GM19043 (cell line): ENCODE results near the gene PARP3.

ENCODE experiments used
- ATAC-seq: cut with Tn5 transposase; IDR thresholded peaks from one replicate; pipeline ENCODE4 v1.9.1; 2021; ENCODE audit warnings: low read depth; ENCODE audit not compliant: unreplicated experiment

The PARP3 gene

DNA sequence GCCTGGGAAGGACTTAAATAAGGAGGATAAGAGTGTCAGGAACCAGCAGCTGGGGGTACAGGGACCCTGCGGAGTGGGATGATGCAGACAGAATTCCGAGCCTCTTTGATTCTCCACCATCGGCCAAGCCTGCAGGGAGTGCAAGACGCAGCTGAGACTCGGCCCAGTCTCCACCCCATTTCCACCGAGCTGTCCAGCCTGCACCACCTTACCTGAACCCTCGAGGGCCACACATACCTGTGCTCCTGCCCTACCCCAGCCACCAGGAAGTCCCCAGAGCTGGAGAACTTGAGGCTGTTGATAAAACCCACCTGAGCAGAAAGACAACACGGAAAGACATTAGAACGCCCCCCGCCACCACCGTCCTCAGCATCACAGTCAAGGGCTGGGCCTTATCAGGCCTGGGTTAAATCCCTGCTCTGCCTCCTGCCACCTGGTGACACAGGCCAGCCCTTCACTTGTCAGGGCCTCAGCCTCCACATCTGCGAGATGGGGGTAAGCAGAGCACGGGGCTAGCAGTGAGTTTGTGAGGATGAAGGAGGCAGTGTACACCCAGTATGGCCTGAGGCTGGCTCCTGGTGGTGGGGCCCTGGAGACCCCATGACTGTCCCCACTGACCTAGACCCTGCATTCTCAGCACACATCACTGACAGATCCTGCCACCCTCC is 8.6 kb upstream of the PARP3 start:
- no peak for ATAC-seq

- ATAC-seq: no peak
Measured at GRCh38 chr3:51934139-51934850, 7.9 kb upstream of the PARP3 start.

DNA sequence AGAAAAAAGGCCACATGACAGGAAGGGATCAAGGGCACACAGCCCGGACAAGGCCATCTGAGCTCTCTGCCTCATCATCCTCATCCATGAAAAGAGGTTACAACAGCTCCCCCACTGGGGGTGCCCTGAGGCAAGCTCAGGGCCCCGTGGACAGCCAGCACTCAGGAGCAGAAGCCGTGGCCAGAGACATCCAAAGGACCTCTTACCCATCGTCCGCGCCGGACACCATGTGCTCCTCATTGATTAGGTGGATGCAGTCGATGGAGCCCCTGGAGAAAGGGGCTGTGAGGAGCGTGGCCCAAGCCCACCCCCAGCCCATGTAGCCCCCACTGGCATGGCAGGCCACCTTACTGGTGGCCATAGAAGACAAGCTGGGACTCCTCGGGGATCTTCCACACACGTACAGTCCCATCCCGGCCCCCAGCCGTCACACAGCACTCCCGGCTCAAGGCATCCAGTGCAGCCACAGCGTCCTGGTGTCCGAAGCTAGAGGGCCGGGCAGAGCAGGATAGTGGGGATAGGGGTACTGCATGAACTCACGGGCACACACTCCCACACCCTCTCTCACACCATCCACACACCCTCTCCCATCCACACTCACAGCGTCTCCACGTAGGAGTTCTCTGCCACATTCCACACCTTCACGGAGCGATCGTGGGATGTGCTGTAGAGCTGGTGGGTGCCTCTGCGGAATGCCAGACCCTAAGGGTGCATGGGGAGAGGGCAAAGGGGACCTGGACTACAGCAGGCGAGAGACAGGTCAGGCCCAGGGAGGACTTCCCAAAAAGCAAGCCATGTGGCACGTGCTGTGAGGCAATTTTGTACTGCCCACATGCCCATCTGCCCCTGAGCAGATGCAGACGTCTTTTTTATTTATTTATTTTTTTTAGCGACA is 6.9 kb upstream of the PARP3 start:
- no peak for ATAC-seq

DNA sequence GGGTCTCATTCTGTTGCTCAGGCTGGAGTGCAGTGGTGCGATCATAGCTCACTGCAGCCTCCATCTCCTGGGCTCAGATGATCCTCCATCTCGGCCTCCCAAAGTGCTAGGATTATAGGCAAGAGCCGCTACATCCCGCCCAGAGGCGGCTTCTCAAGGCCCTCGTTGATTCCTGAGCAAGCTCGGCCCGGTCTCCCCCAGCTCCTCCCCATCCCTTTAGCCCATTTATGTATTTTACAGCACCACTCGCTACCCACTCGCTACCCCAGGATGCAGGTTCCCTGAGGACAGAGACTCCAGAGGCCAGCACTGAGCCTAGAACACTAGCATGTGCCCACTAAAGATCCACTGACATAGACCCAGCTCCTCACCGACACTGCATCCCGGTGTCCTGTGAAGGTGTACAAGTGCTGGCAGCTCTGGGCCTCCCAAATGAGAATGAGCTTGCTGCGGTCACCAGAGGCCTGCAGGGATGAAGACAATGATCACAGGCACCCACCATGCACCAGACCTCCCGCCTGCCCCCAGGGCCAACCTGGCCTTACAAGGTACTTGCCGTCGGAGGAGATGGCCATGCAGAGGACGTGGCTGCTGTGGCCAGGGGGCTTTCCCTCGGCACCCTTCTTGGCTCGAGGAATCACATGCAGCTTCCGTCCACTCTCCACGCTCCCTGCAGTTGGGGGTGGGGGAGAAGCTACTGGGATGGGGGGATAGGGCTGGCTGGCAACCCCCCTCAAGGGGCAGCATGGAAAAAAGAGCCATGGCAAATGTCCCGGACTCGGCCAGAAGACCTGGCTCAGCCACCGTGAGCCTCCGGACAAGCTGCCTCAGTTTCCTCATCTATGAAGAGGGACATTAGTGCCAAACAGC is 6.0 kb upstream of the PARP3 start:
- ATAC-seq: no peak

- ATAC-seq: no peak
Measured at GRCh38 chr3:51937014-51937413, 5.1 kb upstream of the PARP3 start.

DNA sequence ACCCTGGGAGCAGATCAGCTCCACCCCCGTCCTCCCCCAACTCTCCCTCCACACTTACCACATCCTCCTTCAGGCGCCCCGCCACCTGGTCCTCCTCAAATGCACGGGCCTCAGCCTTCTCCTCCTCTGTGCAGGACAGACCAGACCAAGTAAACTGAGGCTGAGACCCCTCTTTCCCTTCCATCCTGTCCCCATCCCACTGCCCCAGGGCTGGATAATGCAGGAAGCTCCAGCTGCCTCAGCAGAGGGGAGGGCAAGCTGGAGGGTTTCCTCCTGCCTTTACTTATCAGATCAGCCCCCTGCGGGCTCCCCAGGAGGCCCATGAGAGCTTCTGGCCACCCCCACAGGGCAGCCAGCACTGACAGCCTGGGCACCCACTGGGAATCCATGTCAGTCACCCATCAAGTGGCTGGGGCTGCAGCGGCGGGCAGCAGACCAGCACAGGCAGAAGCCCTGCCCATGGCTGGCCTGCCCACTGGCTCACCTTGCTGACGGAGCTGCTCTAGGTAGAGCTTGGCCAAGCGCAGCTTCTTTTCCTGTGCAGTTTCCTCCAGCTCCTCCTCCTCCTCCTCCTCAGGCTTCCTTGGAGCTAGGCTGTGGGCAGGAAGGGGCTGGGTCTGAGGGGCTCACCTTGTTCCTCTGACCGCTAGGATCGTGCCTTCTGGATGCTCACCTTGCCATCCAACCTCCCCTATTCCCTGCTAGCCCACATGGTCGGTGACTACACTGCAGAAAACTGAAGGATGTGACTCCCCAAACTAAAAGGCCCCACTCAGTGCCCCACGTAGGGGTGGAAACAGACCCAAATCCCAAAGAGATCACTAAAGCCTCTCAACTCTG is 4.3 kb upstream of the PARP3 start:
- no peak for ATAC-seq

DNA sequence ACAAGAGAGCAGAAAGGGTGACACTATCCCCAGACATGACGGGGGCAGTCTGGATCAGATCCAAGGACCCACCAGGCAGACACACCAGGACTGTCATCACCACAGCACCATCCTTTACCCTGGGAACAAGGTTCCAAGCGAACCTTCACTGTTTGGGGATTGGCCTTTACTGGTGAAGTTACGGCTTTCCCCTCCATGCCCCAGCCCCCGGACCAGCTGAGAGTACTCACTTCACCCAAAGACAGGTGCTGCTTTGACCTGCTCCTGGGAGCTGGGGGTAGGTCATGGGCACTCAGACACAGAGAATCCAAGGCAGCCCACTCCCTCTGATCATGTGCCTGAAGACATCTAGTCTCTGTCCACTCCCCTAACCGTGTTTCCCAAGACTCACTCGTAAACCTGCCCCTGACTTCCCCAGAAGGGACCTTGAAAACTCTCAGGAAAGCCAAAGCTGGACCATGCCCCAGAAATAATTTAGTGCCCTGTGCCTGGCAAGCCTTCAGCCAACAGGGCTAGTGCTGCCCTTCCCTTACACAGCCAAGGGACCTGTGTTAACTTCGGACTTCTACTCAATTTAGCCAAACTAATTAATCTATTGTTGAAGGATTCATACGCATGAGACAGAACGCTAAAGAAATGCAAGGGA is 3.3 kb upstream of the PARP3 start:
- no peak for ATAC-seq

DNA sequence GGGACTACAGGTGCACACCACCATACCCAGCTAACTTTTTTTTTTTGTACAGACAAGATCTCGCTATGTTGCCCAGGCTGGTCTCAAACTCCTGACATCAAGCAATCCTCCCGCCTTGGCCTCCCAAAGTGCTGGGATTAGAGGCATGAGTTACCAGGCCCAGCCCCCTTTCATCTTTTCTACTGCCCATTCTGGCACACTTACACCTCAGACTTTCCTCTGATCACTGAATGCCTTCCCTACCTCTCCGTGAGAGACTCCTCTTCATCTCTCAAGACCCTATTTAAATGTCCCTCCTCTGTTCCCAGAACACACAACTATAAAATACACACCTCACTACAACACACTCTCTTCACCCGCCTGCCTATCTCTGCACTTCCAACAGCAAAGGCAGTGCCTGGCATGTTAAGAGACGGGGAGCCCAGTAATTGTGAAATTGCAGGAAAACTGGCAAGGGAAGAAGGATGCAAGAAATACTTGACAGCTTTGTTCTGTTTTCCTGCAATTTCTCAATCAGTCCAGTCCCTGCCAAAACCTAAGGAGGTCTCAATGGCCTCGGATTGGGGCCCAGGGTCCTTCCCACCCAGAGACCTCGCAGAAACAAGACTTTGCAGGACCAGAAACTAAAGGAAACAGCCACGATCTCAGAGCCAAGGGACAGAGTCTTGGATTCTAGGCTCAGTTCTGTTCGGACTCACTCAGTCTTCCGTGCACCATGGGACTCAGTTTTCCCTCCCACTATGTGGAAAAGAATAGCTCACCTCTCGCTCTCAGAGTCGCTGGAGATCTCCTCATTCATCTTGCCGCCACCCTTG is 1.3 kb upstream of the PARP3 start:
- ATAC-seq: no peak

DNA sequence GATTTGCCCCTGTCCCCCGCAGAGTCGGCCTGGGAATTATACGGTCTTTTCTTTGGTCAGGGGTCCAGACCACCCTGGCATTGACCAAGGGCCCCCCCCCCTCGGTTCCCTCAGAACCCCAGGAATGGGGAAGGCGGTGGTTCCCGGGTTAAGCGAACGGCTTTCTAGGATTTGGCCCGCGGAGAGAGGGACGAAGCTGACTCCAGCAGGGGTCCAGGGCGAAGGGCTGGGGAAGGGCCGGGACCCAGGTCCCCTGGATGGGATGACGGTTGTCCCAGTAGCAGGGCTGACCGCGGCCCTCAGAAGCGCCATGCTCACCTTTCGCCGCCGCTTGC is 733 bp upstream of the PARP3 start:
- no peak for ATAC-seq

GRCh38 chr3:51942603-51943450 is 664 bp downstream of the PARP3 start:
- peak; percentile 26 for ATAC-seq

DNA sequence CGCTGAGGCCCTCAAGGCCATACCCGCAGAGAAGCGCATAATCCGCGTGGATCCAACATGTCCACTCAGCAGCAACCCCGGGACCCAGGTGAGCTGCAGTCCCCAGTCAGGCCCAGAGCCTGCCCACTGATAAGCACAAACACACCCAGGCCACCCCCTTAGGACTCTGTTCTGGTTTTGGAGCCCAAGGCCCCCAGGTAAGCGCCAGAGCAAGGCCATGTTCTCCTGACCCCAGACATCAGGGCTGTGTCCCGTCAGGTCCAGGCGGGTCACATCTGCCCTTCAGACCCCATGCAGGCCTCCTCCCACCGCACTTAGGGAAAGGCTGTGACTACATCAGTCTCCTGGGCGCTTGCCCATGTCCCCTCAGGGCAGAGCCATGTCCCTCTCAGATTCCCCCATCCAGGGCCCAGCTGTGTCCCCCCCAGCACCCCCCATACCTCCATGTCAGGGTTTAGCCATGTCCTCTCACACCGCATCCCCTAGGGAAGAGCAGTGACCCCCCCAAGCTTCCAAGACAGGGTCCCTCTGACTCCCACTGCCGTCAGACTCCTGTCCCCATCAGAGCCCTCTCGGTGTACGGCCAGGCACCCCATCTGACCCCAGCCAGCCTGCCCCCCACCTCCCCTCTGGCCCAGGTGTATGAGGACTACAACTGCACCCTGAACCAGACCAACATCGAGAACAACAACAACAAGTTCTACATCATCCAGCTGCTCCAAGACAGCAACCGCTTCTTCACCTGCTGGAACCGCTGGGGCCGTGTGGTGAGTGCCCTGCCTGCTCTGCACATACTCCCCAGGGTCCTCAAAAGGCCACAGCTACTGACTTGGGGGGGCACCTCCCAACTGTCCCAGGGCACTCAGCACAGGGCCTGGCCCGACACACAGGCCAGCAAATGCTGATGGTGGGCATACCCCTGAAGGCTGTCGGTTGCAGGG is 1.6 kb downstream of the PARP3 start:
- no peak for ATAC-seq

GRCh38 chr3:51944451-51945021 is 2.4 kb downstream of the PARP3 start:
- ATAC-seq: no peak

DNA sequence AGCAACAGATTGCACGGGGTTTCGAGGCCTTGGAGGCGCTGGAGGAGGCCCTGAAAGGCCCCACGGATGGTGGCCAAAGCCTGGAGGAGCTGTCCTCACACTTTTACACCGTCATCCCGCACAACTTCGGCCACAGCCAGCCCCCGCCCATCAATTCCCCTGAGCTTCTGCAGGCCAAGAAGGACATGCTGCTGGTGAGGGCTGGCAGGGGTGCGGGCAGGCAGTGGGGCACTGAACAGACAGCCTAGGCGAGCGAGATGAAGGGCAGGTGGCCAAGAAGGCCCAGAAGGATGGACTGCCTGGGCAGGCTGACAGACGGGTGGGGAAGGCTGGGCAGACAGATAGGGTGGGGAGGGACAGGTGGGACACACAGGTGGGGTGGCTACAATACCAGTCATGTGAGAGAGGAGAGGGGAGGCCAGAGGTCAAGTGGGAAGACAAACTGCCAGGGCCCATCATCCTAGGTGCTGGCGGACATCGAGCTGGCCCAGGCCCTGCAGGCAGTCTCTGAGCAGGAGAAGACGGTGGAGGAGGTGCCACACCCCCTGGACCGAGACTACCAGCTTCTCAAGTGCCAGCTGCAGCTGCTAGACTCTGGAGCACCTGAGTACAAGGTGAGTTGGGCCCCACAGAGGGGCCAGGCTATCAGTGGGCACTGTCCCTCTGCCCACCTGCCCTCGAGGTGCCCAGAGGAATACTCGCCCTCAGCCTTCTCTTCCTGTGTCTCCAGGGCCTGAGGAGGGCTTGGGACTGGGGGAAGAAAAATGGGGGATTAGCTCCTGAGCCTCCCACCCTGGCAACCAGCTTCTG is 3.1 kb downstream of the PARP3 start:
- ATAC-seq: no peak

- no peak for ATAC-seq
Measured at GRCh38 chr3:51945926-51946705, 4.0 kb downstream of the PARP3 start.

- ATAC-seq: no peak
Measured at GRCh38 chr3:51946796-51947195, 4.6 kb downstream of the PARP3 start.
